H1 (cell line): Measurements from ENCODE around the gene AGBL4.

Source experiments
- CBX5 ChIP-seq: fragments of 300-800, 300-1000 bp; sonication (generic); IDR thresholded peaks from 2 replicates; pipeline ENCODE4 v1.7.1; 2016; ENCODE audit warnings: antibody characterized with exemption, low read length, low read depth
- CEBPB ChIP-seq: IDR thresholded peaks from 2 replicates; pipeline ENCODE4 v1.6.1; 2012; ENCODE audit warnings: low read depth, low read length
- CTCF ChIP-seq, 3 experiments: IDR thresholded peaks; 1 replicate in 2 of 3; 2 replicates in 1 of 3; pipeline versions ENCODE4 v1.5.1 to v1.6.1; 2011; ENCODE audit warnings: low read length in 3 of 3, mild to moderate bottlenecking in 3 of 3, inconsistent platforms in 2 of 3, low read depth in 1 of 3, moderate library complexity in 1 of 3; ENCODE audit not compliant: insufficient read depth in 1 of 3; ENCODE audit errors: control extremely low read depth in 1 of 3
- EZH2 ChIP-seq: fragments of 200-600 bp; sonication (generic); IDR thresholded peaks from 2 replicates; pipeline ENCODE4 v1.7.1; 2012; ENCODE audit warnings: low read depth, mild to moderate bottlenecking, moderate library complexity, low read length, inconsistent platforms; ENCODE audit not compliant: severe bottlenecking
- GABPA ChIP-seq: IDR thresholded peaks from 2 replicates; pipeline ENCODE4 v1.6.1; 2011; ENCODE audit warnings: mild to moderate bottlenecking, low read length, moderate library complexity, borderline replicate concordance; ENCODE audit not compliant: insufficient read depth
- KDM1A ChIP-seq: fragments of 200-600, 300-600 bp; sonication (generic); IDR thresholded peaks from 2 replicates; pipeline ENCODE4 v1.7.1; 2016; ENCODE audit warnings: mild to moderate bottlenecking, low read length, borderline replicate concordance
- SIN3A ChIP-seq, 2 experiments: IDR thresholded peaks in 1 of 2; conservative IDR thresholded peaks in 1 of 2; 2 replicates each; pipeline ENCODE4 v1.6.1; 2011 to 2012; ENCODE audit warnings: low read length in 2 of 2, improper control_type of control experiment in 1 of 2, low read depth in 1 of 2, mild to moderate bottlenecking in 1 of 2
- SP1 ChIP-seq: IDR thresholded peaks from 2 replicates; pipeline ENCODE4 v1.6.1; 2011; ENCODE audit warnings: low read depth, low read length
- TF ChIP-seq, protein P1 (sequence below): IDR thresholded peaks from 2 replicates; pipeline ENCODE4 v1.6.1; 2011; ENCODE audit warnings: low read length, improper control_type of control experiment

DNA sequence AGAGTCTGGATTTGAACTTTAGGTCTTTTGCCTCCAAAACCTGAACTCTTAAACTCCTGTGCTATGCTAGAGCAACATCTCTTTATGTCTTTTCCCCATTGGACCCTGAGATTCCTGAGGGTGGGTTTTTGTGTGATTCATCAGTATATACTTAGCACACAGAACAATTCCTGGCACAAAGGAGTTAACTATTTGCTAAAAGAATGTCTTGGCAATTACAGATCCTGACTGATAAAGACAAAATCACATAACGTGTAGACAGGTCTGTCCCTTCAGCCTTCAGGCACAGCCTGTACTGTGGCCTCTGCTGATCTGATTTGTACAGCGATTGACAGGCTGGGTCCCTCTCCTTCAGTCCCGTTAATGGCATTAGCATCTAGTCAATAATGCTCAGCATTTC, 1084.7 kb downstream of the AGBL4 start:
- TF ChIP-seq CEBPB = no peak
- no peak for TF ChIP-seq SP1
- no peak for TF ChIP-seq CBX5
- TF ChIP-seq KDM1A = no peak
- TF ChIP-seq, protein P1, sequence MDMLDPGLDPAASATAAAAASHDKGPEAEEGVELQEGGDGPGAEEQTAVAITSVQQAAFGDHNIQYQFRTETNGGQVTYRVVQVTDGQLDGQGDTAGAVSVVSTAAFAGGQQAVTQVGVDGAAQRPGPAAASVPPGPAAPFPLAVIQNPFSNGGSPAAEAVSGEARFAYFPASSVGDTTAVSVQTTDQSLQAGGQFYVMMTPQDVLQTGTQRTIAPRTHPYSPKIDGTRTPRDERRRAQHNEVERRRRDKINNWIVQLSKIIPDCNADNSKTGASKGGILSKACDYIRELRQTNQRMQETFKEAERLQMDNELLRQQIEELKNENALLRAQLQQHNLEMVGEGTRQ = no peak
- TF ChIP-seq CTCF (IDR thresholded peaks at IDR 0.05; ENCODE audit: control extremely low read depth in 1 of 3, insufficient read depth in 1 of 3, low read depth in 1 of 3, low read length in 3 of 3) = no peak
- TF ChIP-seq EZH2 = no peak
- no peak for TF ChIP-seq SIN3A (conservative IDR thresholded peaks at IDR 0.05 in 1 of 2, IDR thresholded peaks at IDR 0.05 in 1 of 2; ENCODE audit: low read depth in 1 of 2, low read length in 2 of 2)
- TF ChIP-seq GABPA = no peak
